ENCODE measurements around the gene KIRREL1.

The KIRREL1 gene

GRCh38 chr1:157993147-157993917 is at the start of gene KIRREL1:
Gene KIRREL1, plus strand, starts transcription at chr1:157993645. Its CDS starts 32 bp downstream, at chr1:157993677.
- no peak for DNase-seq (ENCODE audit: low read depth)

DNA sequence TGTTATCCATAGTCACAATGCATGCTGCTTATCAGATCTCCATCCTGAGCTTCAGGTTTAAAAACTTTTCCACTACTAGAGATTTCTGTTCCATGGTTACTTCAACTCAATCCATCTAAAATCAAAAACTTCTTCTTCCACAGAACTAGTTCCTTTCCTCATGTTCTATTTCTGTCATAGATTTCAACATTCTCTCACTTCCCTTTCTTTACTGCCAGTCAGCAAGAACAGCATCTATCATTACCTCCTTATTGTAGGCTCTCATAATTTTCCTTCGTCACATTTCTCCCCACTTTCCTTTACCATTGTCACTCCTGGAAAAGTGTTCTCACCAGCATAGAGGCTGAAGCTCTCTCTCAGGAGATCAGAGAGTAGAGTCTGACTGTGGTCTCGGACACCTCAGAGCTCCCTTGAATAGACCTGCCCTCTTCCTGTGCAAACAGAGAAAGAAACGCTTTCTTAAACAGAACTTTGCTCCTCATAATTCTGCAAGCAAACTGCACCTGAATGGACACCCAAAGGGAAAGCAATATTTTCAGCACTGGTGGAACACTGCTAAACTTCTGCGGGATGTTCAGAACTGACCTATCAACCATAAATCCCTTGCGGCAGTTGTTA is 48.7 kb upstream of the KIRREL1 start:
- DNase-seq (ENCODE audit: low read depth): no peak

- DNase-seq (ENCODE audit: low read depth): no peak
Measured at GRCh38 chr1:157948312-157949073, 45.0 kb upstream of the KIRREL1 start.

GRCh38 chr1:157949074-157949354 is 44.4 kb upstream of the KIRREL1 start:
- no peak for DNase-seq (ENCODE audit: low read depth)

DNA sequence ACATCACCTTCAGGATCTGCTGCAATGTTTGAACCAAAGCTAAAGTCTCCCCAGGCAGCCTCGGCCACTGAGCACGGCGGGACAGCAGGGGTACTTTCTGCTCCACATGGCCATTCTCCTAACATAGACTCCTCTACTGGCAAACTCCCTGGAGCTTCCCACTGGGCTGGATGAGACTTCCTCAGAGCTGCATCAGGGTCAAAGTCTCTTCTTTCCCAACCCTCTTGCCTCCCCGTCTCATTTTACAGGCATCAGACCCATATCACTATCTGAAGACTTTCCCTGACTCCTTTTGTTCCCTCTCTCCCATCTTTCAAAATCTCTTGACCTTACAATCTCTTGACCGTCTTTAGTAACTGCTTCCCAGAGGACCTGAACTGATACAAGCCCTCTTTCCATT is 42.2 kb upstream of the KIRREL1 start:
- DNase-seq (ENCODE audit: low read depth): no peak

GRCh38 chr1:157952601-157953000 is 40.8 kb upstream of the KIRREL1 start:
- no peak for DNase-seq (ENCODE audit: low read depth)

DNA sequence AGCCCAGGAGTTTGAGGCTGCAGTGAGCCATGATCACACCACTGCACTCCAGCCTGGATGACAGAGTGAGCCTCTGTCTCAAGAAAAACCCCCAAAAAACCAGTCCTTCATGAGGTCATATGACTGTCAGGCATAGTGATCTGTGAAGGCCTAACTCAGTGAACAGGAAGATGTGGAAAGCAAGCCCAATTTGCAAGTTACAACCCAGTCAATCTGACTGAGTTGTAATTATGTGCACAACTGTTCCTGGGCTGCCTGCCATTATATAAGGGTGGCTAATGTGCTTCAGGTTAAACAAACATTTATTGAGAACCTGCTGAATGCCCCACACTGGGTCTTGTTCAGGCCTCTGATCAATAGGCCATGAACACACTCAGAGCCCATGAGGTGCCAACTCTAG is 38.2 kb upstream of the KIRREL1 start:
- DNase-seq (ENCODE audit: low read depth): no peak

DNA sequence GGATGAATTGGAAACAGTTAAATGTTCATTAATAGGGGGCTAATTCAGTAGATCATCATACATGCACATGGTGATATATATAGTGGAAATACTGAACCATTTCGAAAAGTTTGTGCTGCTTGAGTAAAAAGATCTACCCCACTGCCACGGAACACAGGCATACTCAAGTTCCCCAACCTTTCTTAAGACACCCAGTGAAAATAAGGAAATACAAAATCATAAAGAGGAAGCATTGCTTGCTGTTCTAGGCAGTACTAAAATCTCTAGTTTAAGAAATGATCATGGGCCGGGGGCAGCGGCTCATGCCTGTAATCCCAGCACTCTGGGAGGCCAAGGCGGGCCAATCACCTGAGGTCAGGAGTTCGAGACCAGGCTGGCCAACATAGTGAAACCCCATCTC is 37.6 kb upstream of the KIRREL1 start:
- DNase-seq (ENCODE audit: low read depth): no peak

DNA sequence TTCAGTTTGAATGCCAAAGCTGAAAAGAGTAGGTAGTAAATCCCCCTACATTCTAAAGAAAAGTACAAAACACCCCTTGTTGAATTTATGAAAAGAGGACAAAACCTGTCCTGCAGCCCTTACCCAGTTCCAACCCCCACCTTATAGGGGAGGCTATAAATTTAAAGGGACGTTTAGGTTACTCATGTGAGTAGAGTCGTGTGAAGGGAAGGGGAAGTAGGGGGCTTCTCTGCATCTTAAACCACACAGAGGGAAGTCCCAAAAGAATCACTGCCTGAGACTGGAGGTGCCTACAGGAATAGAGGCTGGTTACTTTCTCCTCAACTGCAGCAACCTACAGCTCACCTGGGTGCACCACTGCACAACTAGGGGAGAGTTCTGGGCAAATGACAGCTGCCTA is 36.7 kb upstream of the KIRREL1 start:
- no peak for DNase-seq (ENCODE audit: low read depth)

GRCh38 chr1:157958263-157958662 is 35.2 kb upstream of the KIRREL1 start:
- no peak for DNase-seq (ENCODE audit: low read depth)

GRCh38 chr1:157959750-157960149 is 33.7 kb upstream of the KIRREL1 start:
- DNase-seq (ENCODE audit: low read depth): no peak

DNA sequence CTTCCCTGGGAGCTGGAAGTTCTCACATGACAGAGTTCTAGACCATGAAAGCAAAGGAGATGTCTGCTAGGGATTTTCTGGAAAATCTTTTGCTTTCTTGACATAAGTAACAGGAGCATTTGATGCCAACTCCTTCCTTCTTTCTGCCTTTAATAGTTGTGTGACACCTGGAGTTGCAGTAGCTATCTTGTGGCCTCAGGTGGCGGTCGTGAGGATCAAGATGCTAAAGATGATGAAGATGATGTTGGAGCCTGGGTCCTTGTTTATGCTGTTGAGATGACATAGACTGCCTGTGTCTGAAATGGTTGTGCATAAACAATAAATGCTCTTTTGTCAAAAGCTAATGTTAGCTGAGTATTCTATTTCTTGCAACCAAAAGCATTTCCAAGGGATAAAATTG is 32.7 kb upstream of the KIRREL1 start:
- DNase-seq (ENCODE audit: low read depth): no peak

- no peak for DNase-seq (ENCODE audit: low read depth)
Measured at GRCh38 chr1:157961805-157962762, 31.4 kb upstream of the KIRREL1 start.

DNA sequence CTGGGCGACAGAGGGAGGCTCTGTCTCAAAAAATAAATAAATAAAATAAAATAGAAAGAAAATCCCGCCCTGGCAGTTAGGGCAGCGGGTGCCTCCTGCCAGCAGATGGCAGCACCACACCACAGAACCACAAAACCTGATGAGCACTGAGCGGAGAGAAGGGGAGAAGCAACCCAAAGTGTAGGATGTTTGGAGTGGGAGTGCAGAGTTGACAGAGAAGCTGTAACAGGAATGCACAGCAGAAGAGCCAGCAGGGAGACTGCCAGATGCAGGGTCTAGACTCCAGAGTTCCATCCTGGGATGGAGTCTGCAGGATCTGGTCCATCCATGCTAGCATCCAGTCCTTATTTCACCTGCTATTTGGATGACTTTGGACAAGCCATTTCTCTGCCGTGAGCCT is 29.7 kb upstream of the KIRREL1 start:
- DNase-seq (ENCODE audit: low read depth): peak; percentile 13

DNA sequence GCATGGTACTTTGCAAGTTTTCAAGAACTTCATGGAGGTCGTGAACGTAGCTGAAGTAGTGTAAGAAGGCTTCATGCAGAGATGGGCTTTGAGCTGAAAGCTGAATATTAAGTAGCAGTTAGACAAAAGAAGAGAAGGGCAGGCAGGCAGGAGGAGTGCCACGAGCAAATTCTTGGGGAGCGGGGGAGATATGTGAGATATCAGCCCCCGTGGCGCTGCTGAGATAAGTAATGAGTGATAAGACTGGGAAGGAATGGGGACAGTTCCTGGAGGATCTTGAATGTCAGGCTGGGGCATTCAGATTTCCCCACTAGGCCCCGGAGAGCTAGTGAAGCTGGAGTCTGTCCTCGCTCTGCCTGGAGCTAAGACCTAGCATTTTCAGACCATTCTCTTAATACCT is 27.9 kb upstream of the KIRREL1 start:
- DNase-seq (ENCODE audit: low read depth): no peak

GRCh38 chr1:157966031-157966537 is 27.4 kb upstream of the KIRREL1 start:
- DNase-seq (ENCODE audit: low read depth): no peak

- no peak for DNase-seq (ENCODE audit: low read depth)
Measured at GRCh38 chr1:157967205-157967604, 26.2 kb upstream of the KIRREL1 start.

GRCh38 chr1:157968508-157968907 is 24.9 kb upstream of the KIRREL1 start:
- DNase-seq (ENCODE audit: low read depth): no peak

DNA sequence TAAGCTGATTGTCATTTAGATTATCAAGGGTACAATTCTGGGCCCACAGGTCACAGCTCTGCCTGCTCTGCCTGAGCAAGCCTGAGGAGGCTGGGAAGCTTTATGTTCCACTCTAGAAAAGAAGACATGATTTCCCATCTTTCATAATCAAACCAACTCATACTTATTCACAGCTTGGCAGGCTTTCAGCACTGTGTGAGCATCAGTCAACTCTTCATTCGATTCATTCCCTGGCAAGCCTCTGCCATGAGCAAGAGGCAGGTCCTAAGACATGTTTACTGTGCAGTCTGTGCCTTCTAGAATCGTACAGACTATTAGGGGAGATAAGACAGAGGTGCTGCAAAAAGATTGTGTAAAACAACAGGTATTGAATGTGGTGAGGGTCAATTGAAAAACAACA is 24.5 kb upstream of the KIRREL1 start:
- DNase-seq (ENCODE audit: low read depth): no peak

GRCh38 chr1:157969697-157970485 is 23.6 kb upstream of the KIRREL1 start:
- DNase-seq (ENCODE audit: low read depth): no peak

DNA sequence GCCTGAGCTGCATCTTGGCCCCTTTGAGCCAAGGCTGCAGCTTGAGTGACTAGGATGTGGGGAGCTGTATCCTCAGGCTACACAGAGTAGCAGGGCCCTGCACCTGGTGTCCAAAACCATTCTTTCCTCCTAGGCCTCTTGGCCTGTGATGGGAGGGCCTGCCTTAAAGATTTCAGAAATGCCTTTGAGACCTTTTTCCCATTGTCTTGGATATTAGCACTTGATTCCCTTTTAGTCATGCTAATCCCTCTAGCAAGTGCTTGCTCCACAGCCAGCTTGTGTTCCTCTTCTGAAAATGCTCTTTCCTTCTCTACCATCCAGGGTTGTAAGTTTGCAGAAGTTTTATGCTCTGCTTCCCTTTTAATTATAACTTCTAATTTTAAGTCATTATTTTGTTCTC is 21.7 kb upstream of the KIRREL1 start:
- no peak for DNase-seq (ENCODE audit: low read depth)
